Neural cell (in vitro differentiated cells): ENCODE measurements around the gene DUS1L. TPM values are rescaled to one million over a fixed set of nuclear protein-coding genes. Genes with fewer than 3 reads are reported as not detected.

ENCODE experiments used
- H2AFZ ChIP-seq: fragments of 200-600, 300-800 bp; sonication (generic), shearing (Covaris generic); 2 replicates; pipeline ENCODE4 v1.6.0; 2014; ENCODE audit warnings: low read depth, mild to moderate bottlenecking, antibody characterized with exemption, low read length, moderate library complexity
- H3F3A ChIP-seq: fragments of 200-600 bp; shearing (Covaris generic); 2 replicates; pipeline ENCODE4 v1.6.1; 2016; ENCODE audit warnings: mild to moderate bottlenecking, moderate library complexity, mixed read lengths, antibody characterized with exemption, low read length; ENCODE audit not compliant: insufficient read depth, poor library complexity, severe bottlenecking
- H3K27ac ChIP-seq: fragments of 200-600, 300-800 bp; sonication (generic), shearing (Covaris generic); 2 replicates; pipeline ENCODE4 v1.5.1; 2014; ENCODE audit warnings: mild to moderate bottlenecking, low read length, moderate library complexity
- H3K27me3 ChIP-seq: fragments of 300-800, 200-600 bp; sonication (generic), shearing (Covaris generic); 2 replicates; pipeline ENCODE4 v1.6.0; 2014; ENCODE audit warnings: mild to moderate bottlenecking, low read depth, low read length, moderate library complexity; ENCODE audit not compliant: insufficient read depth
- H3K36me3 ChIP-seq: fragments of 300-800, 200-600 bp; sonication (generic), shearing (Covaris generic); 2 replicates; pipeline ENCODE4 v1.5.1; 2014; ENCODE audit warnings: mild to moderate bottlenecking, antibody characterized with exemption, low read length, moderate library complexity; ENCODE audit not compliant: insufficient read depth
- H3K4me2 ChIP-seq: fragments of 300-800, 200-600 bp; sonication (generic), shearing (Covaris generic); 2 replicates; pipeline ENCODE4 v1.6.0; 2014; ENCODE audit warnings: mild to moderate bottlenecking, low read length
- H3K4me3 ChIP-seq: fragments of 300-800, 200-600 bp; sonication (generic), shearing (Covaris generic); 2 replicates; pipeline ENCODE4 v1.5.1; 2014; ENCODE audit warnings: mild to moderate bottlenecking, low read length, moderate library complexity
- H3K79me2 ChIP-seq: fragments of 200-600 bp; shearing (Covaris generic); replicated peaks from 2 replicates; pipeline ENCODE4 v1.6.0; 2014; ENCODE audit warnings: mild to moderate bottlenecking, low read length, moderate library complexity; ENCODE audit not compliant: insufficient read depth
- H3K9ac ChIP-seq: fragments of 300-800, 200-600 bp; sonication (generic), shearing (Covaris generic); 2 replicates; pipeline ENCODE4 v1.6.1; 2016; ENCODE audit warnings: mild to moderate bottlenecking, low read length, mixed read lengths
- H3K9me2 ChIP-seq: fragments of 200-600 bp; shearing (Covaris generic); 2 replicates; pipeline ENCODE4 v1.6.1; 2016; ENCODE audit warnings: mild to moderate bottlenecking, low read length, mixed read lengths; ENCODE audit not compliant: insufficient read depth
- H3K9me3 ChIP-seq: fragments of 200-600, 300-800 bp; sonication (generic), shearing (Covaris generic); 2 replicates; pipeline ENCODE4 v1.6.1; 2016; ENCODE audit warnings: mild to moderate bottlenecking, mixed run types, low read length, moderate library complexity, mixed read lengths
- H4K20me1 ChIP-seq: fragments of 200-600 bp; shearing (Covaris generic); 2 replicates; pipeline ENCODE4 v1.6.1; 2016; ENCODE audit warnings: mild to moderate bottlenecking, mixed run types; ENCODE audit not compliant: insufficient read depth
- CTCF ChIP-seq: fragments of 450-650 bp; IDR thresholded peaks from 2 replicates; pipeline ENCODE4 v1.5.1; 2014; ENCODE audit warnings: antibody characterized with exemption, mild to moderate bottlenecking, moderate library complexity; ENCODE audit not compliant: poor library complexity, severe bottlenecking
- EP300 ChIP-seq: fragments of 450-650 bp; conservative IDR thresholded peaks from 2 replicates; pipeline ENCODE4 v1.6.1; 2014; ENCODE audit warnings: antibody characterized with exemption, mild to moderate bottlenecking, moderate library complexity; ENCODE audit not compliant: poor library complexity, severe bottlenecking
- EZH2 ChIP-seq: fragments of 200-600, 300-800 bp; shearing (Covaris generic), sonication (generic); IDR thresholded peaks from 2 replicates; pipeline ENCODE4 v1.6.1; 2014; ENCODE audit warnings: antibody characterized with exemption, low read length, borderline replicate concordance, mild to moderate bottlenecking; ENCODE audit not compliant: insufficient read depth, poor library complexity, severe bottlenecking
- MXI1 ChIP-seq: fragments of 450-650 bp; conservative IDR thresholded peaks from 2 replicates; pipeline ENCODE4 v1.6.1; 2014; ENCODE audit warnings: antibody characterized with exemption, mild to moderate bottlenecking; ENCODE audit not compliant: poor library complexity, severe bottlenecking
- POLR2AphosphoS5 ChIP-seq: IDR thresholded peaks from 2 replicates; pipeline ENCODE4 v1.6.1; 2012
- RAD21 ChIP-seq: fragments of 450-650 bp; conservative IDR thresholded peaks from 2 replicates; pipeline ENCODE4 v1.6.1; 2014; ENCODE audit warnings: antibody characterized with exemption, mild to moderate bottlenecking, moderate library complexity
- SMC3 ChIP-seq: fragments of 450-650 bp; conservative IDR thresholded peaks from 2 replicates; pipeline ENCODE4 v1.6.1; 2014; ENCODE audit warnings: antibody characterized with exemption, mild to moderate bottlenecking, moderate library complexity; ENCODE audit not compliant: poor library complexity
- TAF1 ChIP-seq: IDR thresholded peaks from 2 replicates; pipeline ENCODE4 v1.6.1; 2012; ENCODE audit warnings: low read depth
- polyA plus RNA-seq: library from polyadenylated mRNA; depleted of rRNA; stranded (reverse); fragments of >200 nt; gene quantifications from 2 replicates; pipeline ENCODE4 v1.2.3, GENCODE V29; 2014
- TF ChIP-seq, protein P1 (sequence below): IDR thresholded peaks from 2 replicates; pipeline ENCODE4 v1.6.1; 2012; ENCODE audit warnings: borderline replicate concordance

DUS1L gene
- polyA plus RNA-seq, 1 donor from 2014 or later, result 100 TPM

- Histone ChIP-seq H3K4me3 (peak overlapping the region; percentile 92), H3K9me3 (no peaks in the 10 kb centered on the region), H3K4me2 (peak overlapping the region; percentile 84), H3F3A (no peaks in the 10 kb centered on the region), H3K36me3 (no peaks in the 10 kb centered on the region), H3K79me2 (peaks cover 10% of the 10 kb centered on the region), H3K9ac (peak overlapping the region; percentile 75), H4K20me1 (no peaks in the 10 kb centered on the region), H3K27ac (no peak overlapping the region), H3K9me2 (no peaks in the 10 kb centered on the region), H2AFZ (no peak overlapping the region), H3K27me3 (no peaks in the 10 kb centered on the region)
- TF ChIP-seq POLR2AphosphoS5, result no peak
- TF ChIP-seq EP300, result no peak
- TF ChIP-seq CTCF, result no peak
- TF ChIP-seq RAD21, result no peak
- TF ChIP-seq, protein P1, sequence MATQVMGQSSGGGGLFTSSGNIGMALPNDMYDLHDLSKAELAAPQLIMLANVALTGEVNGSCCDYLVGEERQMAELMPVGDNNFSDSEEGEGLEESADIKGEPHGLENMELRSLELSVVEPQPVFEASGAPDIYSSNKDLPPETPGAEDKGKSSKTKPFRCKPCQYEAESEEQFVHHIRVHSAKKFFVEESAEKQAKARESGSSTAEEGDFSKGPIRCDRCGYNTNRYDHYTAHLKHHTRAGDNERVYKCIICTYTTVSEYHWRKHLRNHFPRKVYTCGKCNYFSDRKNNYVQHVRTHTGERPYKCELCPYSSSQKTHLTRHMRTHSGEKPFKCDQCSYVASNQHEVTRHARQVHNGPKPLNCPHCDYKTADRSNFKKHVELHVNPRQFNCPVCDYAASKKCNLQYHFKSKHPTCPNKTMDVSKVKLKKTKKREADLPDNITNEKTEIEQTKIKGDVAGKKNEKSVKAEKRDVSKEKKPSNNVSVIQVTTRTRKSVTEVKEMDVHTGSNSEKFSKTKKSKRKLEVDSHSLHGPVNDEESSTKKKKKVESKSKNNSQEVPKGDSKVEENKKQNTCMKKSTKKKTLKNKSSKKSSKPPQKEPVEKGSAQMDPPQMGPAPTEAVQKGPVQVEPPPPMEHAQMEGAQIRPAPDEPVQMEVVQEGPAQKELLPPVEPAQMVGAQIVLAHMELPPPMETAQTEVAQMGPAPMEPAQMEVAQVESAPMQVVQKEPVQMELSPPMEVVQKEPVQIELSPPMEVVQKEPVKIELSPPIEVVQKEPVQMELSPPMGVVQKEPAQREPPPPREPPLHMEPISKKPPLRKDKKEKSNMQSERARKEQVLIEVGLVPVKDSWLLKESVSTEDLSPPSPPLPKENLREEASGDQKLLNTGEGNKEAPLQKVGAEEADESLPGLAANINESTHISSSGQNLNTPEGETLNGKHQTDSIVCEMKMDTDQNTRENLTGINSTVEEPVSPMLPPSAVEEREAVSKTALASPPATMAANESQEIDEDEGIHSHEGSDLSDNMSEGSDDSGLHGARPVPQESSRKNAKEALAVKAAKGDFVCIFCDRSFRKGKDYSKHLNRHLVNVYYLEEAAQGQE, result no peak
- no peak for TF ChIP-seq MXI1
- TF ChIP-seq EZH2, result no peak
- TF ChIP-seq SMC3, result no peak
- no peak for TF ChIP-seq TAF1
These were observed 13.0 kb downstream of the DUS1L start for GRCh38 chr17:82052638-82053059.

DNA sequence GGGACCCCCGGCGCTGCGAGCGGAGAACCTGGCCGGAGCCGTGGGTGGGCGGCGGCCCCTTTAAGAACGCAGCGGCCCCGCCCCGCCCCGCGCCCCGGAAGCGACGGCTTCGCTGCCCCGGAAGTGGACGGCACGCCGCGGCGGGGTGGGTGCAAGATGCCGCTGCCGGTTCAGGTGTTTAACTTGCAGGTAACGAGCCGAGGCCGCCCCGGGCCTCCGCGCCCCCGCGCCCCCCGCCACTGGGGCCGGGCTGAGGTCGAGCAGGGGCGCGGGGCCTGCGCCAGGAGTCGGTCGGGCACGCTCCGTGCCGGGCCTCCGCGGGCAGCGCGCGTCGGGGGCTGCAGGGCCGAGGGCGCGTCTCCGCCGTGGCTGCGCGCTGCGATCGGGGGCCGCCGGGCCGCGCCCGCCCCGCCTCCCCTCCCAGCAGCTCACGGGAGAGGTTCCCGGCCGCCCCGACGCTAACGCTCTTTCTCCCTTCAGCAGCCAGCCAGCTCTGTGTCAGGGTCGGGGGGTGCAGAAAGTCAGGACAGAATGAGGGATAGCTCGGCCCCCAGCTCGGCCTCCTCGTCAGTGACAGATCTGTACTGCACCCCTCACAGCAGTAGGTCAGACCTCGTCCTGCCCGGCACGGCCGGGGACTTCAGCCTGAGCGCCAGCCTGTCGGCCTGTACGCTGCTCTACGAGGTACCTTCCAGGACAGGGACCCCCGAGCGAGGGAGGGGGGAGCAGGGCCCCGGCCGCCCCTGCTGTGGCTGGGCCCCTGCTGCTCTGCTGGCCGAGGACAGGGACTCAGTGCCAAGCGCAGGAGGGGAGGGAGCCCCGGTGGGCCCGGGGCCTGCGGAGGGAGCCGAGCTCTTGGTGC lies 13.6 kb downstream of the DUS1L start, which contains the start of the genes GPS1 and RFNG:
GPS1 (plus strand) TSS at position 123 of the 862 bp plus-strand sequence; CDS start at position 157, 34 bp downstream.
RFNG (minus strand) TSS at position 36 of the 862 bp plus-strand sequence. CDS start 45 bp downstream, outside the sequence.
- Histone ChIP-seq H4K20me1 (no peaks in the 10 kb centered on the region), H3K4me2 (peak within 1 kb of the TSS; percentile 84), H3F3A (no peaks in the 10 kb centered on the region), H3K79me2 (peaks cover 10% of the 10 kb centered on the region), H3K9me2 (no peaks in the 10 kb centered on the region), H3K36me3 (no peaks in the 10 kb centered on the region), H3K9me3 (no peaks in the 10 kb centered on the region), H3K27ac (no peak within 1 kb of the TSS), H3K9ac (peak within 1 kb of the TSS; percentile 75), H3K4me3 (peak within 1 kb of the TSS; percentile 92), H3K27me3 (no peaks in the 10 kb centered on the region), H2AFZ (no peak within 1 kb of the TSS)
- TF ChIP-seq EP300, result no peak
- no peak for TF ChIP-seq RAD21
- no peak for TF ChIP-seq EZH2
- TF ChIP-seq POLR2AphosphoS5, result peak; percentile 86
- TF ChIP-seq CTCF, result no peak
- TF ChIP-seq, protein P1, result no peak
- TF ChIP-seq MXI1, result peak; percentile 89
- TF ChIP-seq TAF1, result no peak
- TF ChIP-seq SMC3, result no peak
